HepG2 (cell line): Measurements from ENCODE around the gene OGFR. TPM values are rescaled to one million over a fixed set of nuclear protein-coding genes. Genes with fewer than 3 reads are reported as not detected.

Experiments
- BRF2 ChIP-seq: sonication (generic); formaldehyde crosslinking; IDR thresholded peaks from 2 replicates; pipeline ENCODE4 v1.8.1; 2022; ENCODE audit warnings: mild to moderate bottlenecking, missing genetic modification reagents
- FOSL2 ChIP-seq: sonication (generic); formaldehyde crosslinking; IDR thresholded peaks from 2 replicates; pipeline ENCODE4 v1.4.0; 2020; ENCODE audit warnings: missing genetic modification reagents
- IKZF1 ChIP-seq: fragments of 450-650 bp; IDR thresholded peaks from 2 replicates; pipeline ENCODE4 v1.7.1; 2016
- MAFG ChIP-seq: sonication (generic); formaldehyde crosslinking; IDR thresholded peaks from 2 replicates; pipeline ENCODE4 v1.5.1; 2020; ENCODE audit warnings: mild to moderate bottlenecking, missing genetic modification reagents
- MLX ChIP-seq: IDR thresholded peaks from 2 replicates; pipeline ENCODE4 v1.6.1; 2016
- SOX6 ChIP-seq, 2 experiments: fragments of 450-650 bp in 1 of 2; sonication (generic) in 1 of 2; formaldehyde crosslinking in 1 of 2; IDR thresholded peaks; 2 replicates each; pipeline versions ENCODE4 v1.4.0 to v1.6.1; 2017 to 2020; ENCODE audit warnings: antibody characterized with exemption in 1 of 2, mild to moderate bottlenecking in 1 of 2, missing genetic modification reagents in 1 of 2
- ZNF530 ChIP-seq: sonication (generic); formaldehyde crosslinking; IDR thresholded peaks from 2 replicates; pipeline ENCODE4 v1.5.0; 2020; ENCODE audit warnings: low read depth, mild to moderate bottlenecking, missing genetic modification reagents
- ZNF7 ChIP-seq: IDR thresholded peaks from 2 replicates; pipeline ENCODE4 v1.6.1; 2016; ENCODE audit warnings: missing biosample characterization, missing genetic modification reagents
- polyA plus RNA-seq, 8 experiments: library from polyadenylated mRNA; depleted of rRNA in 3 of 8; stranded (reverse) in 7 of 8; unstranded in 1 of 8; fragments of >200 nt; fragmentation: Illumina TruSeq in 4 of 8; extraction: Trizol in 4 of 8; gene quantifications; 2 replicates each; pipeline versions ENCODE4 v1.2.1 to v1.2.3, GENCODE V29; 2011 to 2016; ENCODE audit warnings: low read depth in 4 of 8, missing spikeins in 1 of 8, mixed read lengths in 1 of 8; ENCODE audit not compliant: insufficient read depth in 1 of 8
- total RNA-seq, 5 experiments: library from RNA; depleted of rRNA; stranded (reverse); fragments of >200 nt; fragmentation: Illumina TruSeq; extraction: Trizol; gene quantifications; 2 replicates each; pipeline ENCODE4 v1.2.3, GENCODE V29; 2016; ENCODE audit warnings: low read depth in 1 of 5
- TF ChIP-seq, protein P1 (sequence below): sonication (generic); formaldehyde crosslinking; IDR thresholded peaks from 2 replicates; pipeline ENCODE4 v1.4.0; 2020; ENCODE audit warnings: missing genetic modification reagents, borderline replicate concordance
- TF ChIP-seq, protein P2 (sequence below): sonication (generic); formaldehyde crosslinking; IDR thresholded peaks from 2 replicates; pipeline ENCODE4 v1.4.0; 2020; ENCODE audit warnings: missing genetic modification reagents, borderline replicate concordance
- TF ChIP-seq, protein P3 (sequence below): sonication (generic); formaldehyde crosslinking; IDR thresholded peaks from 2 replicates; pipeline ENCODE4 v1.5.0; 2020; ENCODE audit warnings: mild to moderate bottlenecking, missing genetic modification reagents
- TF ChIP-seq, protein P4 (sequence below): sonication (generic); formaldehyde crosslinking; IDR thresholded peaks from 2 replicates; pipeline ENCODE4 v1.9.0; 2022; ENCODE audit warnings: missing genetic modification reagents, mild to moderate bottlenecking, borderline replicate concordance

The OGFR gene
- total and polyA plus RNA-seq, 2 of the 13 experiments (the other 11 are each of a cell fraction or from before 2014, with no cell fraction given): 47.7 to 81.8 TPM

DNA sequence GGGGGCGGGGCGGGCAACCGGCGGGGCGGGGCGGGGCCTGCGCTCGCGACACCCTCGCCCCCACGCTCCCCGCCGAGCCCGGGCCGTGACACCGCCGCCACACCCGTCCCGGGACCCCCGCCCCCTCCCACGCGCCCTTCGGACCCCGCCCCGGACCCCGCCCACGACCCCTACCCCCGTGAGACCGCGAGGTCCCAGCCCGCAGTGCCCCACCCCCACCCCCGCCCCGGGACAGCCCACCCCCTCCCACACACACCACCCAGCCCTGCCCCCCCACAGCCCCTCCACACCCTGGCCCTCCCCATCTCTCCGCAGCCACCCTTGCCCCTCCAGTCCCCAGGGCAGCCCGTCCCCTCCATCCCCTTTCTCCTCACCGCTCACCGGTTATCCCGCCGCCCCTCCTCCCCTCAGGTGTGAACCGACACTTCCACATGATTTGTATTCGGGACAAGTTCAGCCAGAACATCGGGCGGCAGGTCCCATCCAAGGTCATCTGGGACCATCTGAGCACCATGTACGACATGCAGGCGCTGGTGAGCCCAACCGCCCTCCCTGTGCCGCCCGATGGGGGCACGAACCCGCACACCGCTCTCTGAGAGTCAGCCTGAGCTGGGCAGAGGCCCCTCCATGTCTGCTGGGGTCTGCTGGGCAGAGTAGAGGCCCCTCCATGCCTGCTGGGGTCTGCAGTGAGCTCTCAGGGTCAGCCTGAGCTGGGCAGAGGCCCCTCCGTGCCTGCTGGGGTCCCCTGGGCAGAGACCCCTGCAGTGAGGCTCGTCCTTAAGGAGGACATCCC lies 7.7 kb upstream of the OGFR start (continued):
- TF ChIP-seq, protein P1, sequence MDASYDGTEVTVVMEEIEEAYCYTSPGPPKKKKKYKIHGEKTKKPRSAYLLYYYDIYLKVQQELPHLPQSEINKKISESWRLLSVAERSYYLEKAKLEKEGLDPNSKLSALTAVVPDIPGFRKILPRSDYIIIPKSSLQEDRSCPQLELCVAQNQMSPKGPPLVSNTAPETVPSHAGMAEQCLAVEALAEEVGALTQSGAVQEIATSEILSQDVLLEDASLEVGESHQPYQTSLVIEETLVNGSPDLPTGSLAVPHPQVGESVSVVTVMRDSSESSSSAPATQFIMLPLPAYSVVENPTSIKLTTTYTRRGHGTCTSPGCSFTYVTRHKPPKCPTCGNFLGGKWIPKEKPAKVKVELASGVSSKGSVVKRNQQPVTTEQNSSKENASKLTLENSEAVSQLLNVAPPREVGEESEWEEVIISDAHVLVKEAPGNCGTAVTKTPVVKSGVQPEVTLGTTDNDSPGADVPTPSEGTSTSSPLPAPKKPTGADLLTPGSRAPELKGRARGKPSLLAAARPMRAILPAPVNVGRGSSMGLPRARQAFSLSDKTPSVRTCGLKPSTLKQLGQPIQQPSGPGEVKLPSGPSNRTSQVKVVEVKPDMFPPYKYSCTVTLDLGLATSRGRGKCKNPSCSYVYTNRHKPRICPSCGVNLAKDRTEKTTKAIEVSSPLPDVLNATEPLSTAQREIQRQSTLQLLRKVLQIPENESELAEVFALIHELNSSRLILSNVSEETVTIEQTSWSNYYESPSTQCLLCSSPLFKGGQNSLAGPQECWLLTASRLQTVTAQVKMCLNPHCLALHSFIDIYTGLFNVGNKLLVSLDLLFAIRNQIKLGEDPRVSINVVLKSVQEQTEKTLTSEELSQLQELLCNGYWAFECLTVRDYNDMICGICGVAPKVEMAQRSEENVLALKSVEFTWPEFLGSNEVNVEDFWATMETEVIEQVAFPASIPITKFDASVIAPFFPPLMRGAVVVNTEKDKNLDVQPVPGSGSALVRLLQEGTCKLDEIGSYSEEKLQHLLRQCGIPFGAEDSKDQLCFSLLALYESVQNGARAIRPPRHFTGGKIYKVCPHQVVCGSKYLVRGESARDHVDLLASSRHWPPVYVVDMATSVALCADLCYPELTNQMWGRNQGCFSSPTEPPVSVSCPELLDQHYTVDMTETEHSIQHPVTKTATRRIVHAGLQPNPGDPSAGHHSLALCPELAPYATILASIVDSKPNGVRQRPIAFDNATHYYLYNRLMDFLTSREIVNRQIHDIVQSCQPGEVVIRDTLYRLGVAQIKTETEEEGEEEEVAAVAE (CRISPR knock-in tag): no peak
- TF ChIP-seq, protein P2, sequence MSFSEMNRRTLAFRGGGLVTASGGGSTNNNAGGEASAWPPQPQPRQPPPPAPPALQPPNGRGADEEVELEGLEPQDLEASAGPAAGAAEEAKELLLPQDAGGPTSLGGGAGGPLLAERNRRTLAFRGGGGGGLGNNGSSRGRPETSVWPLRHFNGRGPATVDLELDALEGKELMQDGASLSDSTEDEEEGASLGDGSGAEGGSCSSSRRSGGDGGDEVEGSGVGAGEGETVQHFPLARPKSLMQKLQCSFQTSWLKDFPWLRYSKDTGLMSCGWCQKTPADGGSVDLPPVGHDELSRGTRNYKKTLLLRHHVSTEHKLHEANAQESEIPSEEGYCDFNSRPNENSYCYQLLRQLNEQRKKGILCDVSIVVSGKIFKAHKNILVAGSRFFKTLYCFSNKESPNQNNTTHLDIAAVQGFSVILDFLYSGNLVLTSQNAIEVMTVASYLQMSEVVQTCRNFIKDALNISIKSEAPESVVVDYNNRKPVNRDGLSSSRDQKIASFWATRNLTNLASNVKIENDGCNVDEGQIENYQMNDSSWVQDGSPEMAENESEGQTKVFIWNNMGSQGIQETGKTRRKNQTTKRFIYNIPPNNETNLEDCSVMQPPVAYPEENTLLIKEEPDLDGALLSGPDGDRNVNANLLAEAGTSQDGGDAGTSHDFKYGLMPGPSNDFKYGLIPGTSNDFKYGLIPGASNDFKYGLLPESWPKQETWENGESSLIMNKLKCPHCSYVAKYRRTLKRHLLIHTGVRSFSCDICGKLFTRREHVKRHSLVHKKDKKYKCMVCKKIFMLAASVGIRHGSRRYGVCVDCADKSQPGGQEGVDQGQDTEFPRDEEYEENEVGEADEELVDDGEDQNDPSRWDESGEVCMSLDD (CRISPR knock-in tag): no peak
- TF ChIP-seq, protein P3, sequence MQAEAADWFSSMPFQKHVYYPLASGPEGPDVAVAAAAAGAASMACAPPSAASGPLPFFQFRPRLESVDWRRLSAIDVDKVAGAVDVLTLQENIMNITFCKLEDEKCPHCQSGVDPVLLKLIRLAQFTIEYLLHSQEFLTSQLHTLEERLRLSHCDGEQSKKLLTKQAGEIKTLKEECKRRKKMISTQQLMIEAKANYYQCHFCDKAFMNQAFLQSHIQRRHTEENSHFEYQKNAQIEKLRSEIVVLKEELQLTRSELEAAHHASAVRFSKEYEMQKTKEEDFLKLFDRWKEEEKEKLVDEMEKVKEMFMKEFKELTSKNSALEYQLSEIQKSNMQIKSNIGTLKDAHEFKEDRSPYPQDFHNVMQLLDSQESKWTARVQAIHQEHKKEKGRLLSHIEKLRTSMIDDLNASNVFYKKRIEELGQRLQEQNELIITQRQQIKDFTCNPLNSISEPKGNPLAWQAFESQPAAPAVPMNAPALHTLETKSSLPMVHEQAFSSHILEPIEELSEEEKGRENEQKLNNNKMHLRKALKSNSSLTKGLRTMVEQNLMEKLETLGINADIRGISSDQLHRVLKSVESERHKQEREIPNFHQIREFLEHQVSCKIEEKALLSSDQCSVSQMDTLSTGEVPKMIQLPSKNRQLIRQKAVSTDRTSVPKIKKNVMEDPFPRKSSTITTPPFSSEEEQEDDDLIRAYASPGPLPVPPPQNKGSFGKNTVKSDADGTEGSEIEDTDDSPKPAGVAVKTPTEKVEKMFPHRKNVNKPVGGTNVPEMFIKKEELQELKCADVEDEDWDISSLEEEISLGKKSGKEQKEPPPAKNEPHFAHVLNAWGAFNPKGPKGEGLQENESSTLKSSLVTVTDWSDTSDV (CRISPR knock-in tag): no peak
- no peak for TF ChIP-seq SOX6 (IDR thresholded peaks at IDR 0.05)
- no peak for TF ChIP-seq SOX6 (CRISPR knock-in tag; IDR thresholded peaks at IDR 0.05)
- TF ChIP-seq BRF2 (CRISPR knock-in tag): no peak
- TF ChIP-seq MAFG: no peak
- TF ChIP-seq MLX (CRISPR knock-in tag): no peak
- TF ChIP-seq ZNF530 (CRISPR knock-in tag): no peak
- TF ChIP-seq, protein P4, sequence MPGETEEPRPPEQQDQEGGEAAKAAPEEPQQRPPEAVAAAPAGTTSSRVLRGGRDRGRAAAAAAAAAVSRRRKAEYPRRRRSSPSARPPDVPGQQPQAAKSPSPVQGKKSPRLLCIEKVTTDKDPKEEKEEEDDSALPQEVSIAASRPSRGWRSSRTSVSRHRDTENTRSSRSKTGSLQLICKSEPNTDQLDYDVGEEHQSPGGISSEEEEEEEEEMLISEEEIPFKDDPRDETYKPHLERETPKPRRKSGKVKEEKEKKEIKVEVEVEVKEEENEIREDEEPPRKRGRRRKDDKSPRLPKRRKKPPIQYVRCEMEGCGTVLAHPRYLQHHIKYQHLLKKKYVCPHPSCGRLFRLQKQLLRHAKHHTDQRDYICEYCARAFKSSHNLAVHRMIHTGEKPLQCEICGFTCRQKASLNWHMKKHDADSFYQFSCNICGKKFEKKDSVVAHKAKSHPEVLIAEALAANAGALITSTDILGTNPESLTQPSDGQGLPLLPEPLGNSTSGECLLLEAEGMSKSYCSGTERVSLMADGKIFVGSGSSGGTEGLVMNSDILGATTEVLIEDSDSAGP (CRISPR knock-in tag): no peak; the same call in 1 of the 2 replicates
- TF ChIP-seq ZNF7: no peak
- no peak for TF ChIP-seq FOSL2 (CRISPR knock-in tag)
- no peak for TF ChIP-seq IKZF1
